ENCODE measurements around the gene TDRD3. TPM values are rescaled to one million over a fixed set of nuclear protein-coding genes. Genes with fewer than 3 reads are reported as not detected.

Gene TDRD3
- polyA plus RNA-seq, 1 of the 3 experiments (the other 2 are of a cell fraction) = 3.8 TPM

DNA sequence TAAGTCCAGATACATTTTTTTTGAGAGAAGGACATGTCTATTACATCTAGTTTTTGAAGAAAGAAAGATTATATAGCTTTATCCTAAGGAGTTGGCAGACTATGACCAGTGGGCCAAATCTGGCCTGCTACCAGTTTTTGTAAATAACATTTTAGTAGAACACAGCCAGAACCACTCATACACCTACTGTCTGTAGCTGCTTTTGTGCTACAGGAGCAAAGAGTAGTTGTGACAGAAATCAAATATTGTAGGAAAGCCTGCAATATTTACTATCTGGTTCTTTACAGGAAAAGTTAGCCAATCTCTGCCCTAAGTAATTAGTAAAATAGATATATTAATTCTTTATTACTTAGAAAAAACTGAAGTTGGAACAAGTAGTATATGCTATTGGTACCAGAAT is 17.2 kb downstream of the TDRD3 start (continued):
- TF ChIP-seq, protein P1, sequence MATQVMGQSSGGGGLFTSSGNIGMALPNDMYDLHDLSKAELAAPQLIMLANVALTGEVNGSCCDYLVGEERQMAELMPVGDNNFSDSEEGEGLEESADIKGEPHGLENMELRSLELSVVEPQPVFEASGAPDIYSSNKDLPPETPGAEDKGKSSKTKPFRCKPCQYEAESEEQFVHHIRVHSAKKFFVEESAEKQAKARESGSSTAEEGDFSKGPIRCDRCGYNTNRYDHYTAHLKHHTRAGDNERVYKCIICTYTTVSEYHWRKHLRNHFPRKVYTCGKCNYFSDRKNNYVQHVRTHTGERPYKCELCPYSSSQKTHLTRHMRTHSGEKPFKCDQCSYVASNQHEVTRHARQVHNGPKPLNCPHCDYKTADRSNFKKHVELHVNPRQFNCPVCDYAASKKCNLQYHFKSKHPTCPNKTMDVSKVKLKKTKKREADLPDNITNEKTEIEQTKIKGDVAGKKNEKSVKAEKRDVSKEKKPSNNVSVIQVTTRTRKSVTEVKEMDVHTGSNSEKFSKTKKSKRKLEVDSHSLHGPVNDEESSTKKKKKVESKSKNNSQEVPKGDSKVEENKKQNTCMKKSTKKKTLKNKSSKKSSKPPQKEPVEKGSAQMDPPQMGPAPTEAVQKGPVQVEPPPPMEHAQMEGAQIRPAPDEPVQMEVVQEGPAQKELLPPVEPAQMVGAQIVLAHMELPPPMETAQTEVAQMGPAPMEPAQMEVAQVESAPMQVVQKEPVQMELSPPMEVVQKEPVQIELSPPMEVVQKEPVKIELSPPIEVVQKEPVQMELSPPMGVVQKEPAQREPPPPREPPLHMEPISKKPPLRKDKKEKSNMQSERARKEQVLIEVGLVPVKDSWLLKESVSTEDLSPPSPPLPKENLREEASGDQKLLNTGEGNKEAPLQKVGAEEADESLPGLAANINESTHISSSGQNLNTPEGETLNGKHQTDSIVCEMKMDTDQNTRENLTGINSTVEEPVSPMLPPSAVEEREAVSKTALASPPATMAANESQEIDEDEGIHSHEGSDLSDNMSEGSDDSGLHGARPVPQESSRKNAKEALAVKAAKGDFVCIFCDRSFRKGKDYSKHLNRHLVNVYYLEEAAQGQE (IDR thresholded peaks at IDR 0.05; ENCODE audit: low read depth, low read length) = no peak
- TF ChIP-seq SMC3 (IDR thresholded peaks at IDR 0.05; ENCODE audit: low read depth, low read length) (no peak), RFX5 (IDR thresholded peaks at IDR 0.05; ENCODE audit: low read length) (no peak), MEF2A (IDR thresholded peaks at IDR 0.05; ENCODE audit: borderline replicate concordance, low read depth) (no peak), TEAD4 (IDR thresholded peaks at IDR 0.05; ENCODE audit: borderline replicate concordance, insufficient read depth) (no peak)
- TF ChIP-seq, protein P2, sequence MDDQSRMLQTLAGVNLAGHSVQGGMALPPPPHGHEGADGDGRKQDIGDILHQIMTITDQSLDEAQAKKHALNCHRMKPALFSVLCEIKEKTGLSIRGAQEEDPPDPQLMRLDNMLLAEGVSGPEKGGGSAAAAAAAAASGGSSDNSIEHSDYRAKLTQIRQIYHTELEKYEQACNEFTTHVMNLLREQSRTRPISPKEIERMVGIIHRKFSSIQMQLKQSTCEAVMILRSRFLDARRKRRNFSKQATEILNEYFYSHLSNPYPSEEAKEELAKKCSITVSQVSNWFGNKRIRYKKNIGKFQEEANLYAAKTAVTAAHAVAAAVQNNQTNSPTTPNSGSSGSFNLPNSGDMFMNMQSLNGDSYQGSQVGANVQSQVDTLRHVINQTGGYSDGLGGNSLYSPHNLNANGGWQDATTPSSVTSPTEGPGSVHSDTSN (IDR thresholded peaks at IDR 0.05) = no peak

DNA sequence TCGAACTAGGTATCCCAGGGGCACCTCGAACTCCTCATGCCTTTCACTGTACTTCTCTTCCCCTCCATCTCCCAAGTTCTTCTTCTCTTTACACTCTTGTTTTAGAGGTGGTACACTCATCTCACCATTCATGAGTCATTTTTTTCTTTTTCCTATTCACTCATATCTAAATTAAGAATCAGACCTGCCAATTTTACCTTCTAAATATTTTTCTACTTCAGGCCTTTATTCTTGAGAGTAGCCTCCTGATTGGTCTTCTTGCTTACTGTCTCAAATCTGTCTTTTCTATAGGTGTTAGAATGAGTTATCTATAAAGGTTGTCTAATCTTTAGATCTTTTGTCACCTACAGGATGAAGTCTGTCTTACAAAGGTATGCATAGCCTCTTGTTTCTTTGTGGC is 20.7 kb downstream of the TDRD3 start:
- no peak overlapping the region for H3K9ac ChIP-seq
- no peak for DNase-seq
- H3K9me2 ChIP-seq = no peaks in the 10 kb centered on the region
- H3K27ac ChIP-seq (ENCODE audit: low read depth in 2 of 2, low read length in 1 of 2) = no peak overlapping the region
- peaks cover 13% of the 10 kb centered on the region; the same call in 1 of the 2 replicates for H3K79me2 ChIP-seq (ENCODE audit: insufficient read depth)
- ChIA-PET CTCF (interaction anchor here (1.4 to 2.6 kb wide), 2 partner anchors 13 to 21 kb away, joined by 3 to 7 read pairs; partner anchors contain the start of gene TDRD3), POLR2A (no interaction called here)
- no peak overlapping the region for H3K4me2 ChIP-seq
- WGBS (ENCODE audit: low lambda C conversion rate) = 100% methylated on average over 2 of the region's 2 CpGs
- no peaks in the 10 kb centered on the region for H3K27me3 ChIP-seq (ENCODE audit: insufficient read depth)
- H3K36me3 ChIP-seq (replicated peaks in 1 of 2; ENCODE audit: control insufficient read depth in 1 of 2, insufficient read depth in 2 of 2, low read length in 1 of 2) = no peaks in the 10 kb centered on the region
- H3F3A ChIP-seq (replicated peaks; ENCODE audit: insufficient read depth) = no peaks in the 10 kb centered on the region
- H3K4me1 ChIP-seq (ENCODE audit: control insufficient read depth in 1 of 2, insufficient read depth in 2 of 2, low read depth in 1 of 2, low read length in 1 of 2) = peaks cover 0 to 2% of the 10 kb centered on the region in 2 experiments; a peak in 1 of 4 replicates
- no peak overlapping the region for H3K4me3 ChIP-seq (ENCODE audit: low read depth in 2 of 2, low read length in 1 of 2)
- TF ChIP-seq FOXM1 (IDR thresholded peaks at IDR 0.05; ENCODE audit: low read depth) = no peak
- TF ChIP-seq MXI1 (IDR thresholded peaks at IDR 0.05; ENCODE audit: low read depth, low read length) = no peak
- TF ChIP-seq, protein P2 (IDR thresholded peaks at IDR 0.05) = no peak
- TF ChIP-seq GABPA (IDR thresholded peaks at IDR 0.05; ENCODE audit: low read depth) = no peak
- no peak for TF ChIP-seq TAF1 (IDR thresholded peaks at IDR 0.05; ENCODE audit: borderline replicate concordance, low read depth, low read length)
- TF ChIP-seq EP300 (IDR thresholded peaks at IDR 0.05; ENCODE audit: borderline replicate concordance in 1 of 2, low read depth in 1 of 2, low read length in 1 of 2) = no peak
- no peak for TF ChIP-seq SMC3 (IDR thresholded peaks at IDR 0.05; ENCODE audit: low read depth, low read length)
- TF ChIP-seq, protein P3, sequence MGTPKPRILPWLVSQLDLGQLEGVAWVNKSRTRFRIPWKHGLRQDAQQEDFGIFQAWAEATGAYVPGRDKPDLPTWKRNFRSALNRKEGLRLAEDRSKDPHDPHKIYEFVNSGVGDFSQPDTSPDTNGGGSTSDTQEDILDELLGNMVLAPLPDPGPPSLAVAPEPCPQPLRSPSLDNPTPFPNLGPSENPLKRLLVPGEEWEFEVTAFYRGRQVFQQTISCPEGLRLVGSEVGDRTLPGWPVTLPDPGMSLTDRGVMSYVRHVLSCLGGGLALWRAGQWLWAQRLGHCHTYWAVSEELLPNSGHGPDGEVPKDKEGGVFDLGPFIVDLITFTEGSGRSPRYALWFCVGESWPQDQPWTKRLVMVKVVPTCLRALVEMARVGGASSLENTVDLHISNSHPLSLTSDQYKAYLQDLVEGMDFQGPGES (IDR thresholded peaks at IDR 0.05; ENCODE audit: low read depth, low read length) = no peak
- TF ChIP-seq, protein P1 (IDR thresholded peaks at IDR 0.05; ENCODE audit: low read depth, low read length) = no peak
- TF ChIP-seq NFIC (IDR thresholded peaks at IDR 0.05; ENCODE audit: borderline replicate concordance) = no peak
- no peak for TF ChIP-seq RCOR1 (IDR thresholded peaks at IDR 0.05; ENCODE audit: low read length)
- no peak for TF ChIP-seq RFX5 (IDR thresholded peaks at IDR 0.05; ENCODE audit: low read length)
- TF ChIP-seq POLR2AphosphoS5 (IDR thresholded peaks at IDR 0.05; ENCODE audit: low read depth, low read length) = no peak
- no peak for TF ChIP-seq TCF12 (IDR thresholded peaks at IDR 0.05)
- no peak for TF ChIP-seq TEAD4 (IDR thresholded peaks at IDR 0.05; ENCODE audit: borderline replicate concordance, insufficient read depth)
- TF ChIP-seq SIN3A (IDR thresholded peaks at IDR 0.05; ENCODE audit: borderline replicate concordance, low read depth, low read length) = no peak
- TF ChIP-seq MEF2A (IDR thresholded peaks at IDR 0.05; ENCODE audit: borderline replicate concordance, low read depth) = no peak
- no peak for TF ChIP-seq CHD2 (IDR thresholded peaks at IDR 0.05; ENCODE audit: low read length, partially characterized antibody)
- no peaks in the 10 kb centered on the region; the same call in 1 of the 2 replicates for H4K20me1 ChIP-seq (ENCODE audit: insufficient read depth)
- no peaks in the 10 kb centered on the region for H3K9me3 ChIP-seq
- H2AFZ ChIP-seq (ENCODE audit: low read depth) = no peak overlapping the region
